HG03378 (cell line): ENCODE data around the gene ABCC10.
"Not testable (repeated sequence)": the region's sequence is repeated elsewhere in the genome, so short reads cannot be mapped to it uniquely, and the experiment has no call there.

ENCODE experiments used
- ATAC-seq: cut with Tn5 transposase; IDR thresholded peaks from one replicate; pipeline ENCODE4 v1.9.1; 2021; ENCODE audit warnings: mild to moderate bottlenecking, moderate library complexity; ENCODE audit not compliant: unreplicated experiment

The ABCC10 gene, protein sequence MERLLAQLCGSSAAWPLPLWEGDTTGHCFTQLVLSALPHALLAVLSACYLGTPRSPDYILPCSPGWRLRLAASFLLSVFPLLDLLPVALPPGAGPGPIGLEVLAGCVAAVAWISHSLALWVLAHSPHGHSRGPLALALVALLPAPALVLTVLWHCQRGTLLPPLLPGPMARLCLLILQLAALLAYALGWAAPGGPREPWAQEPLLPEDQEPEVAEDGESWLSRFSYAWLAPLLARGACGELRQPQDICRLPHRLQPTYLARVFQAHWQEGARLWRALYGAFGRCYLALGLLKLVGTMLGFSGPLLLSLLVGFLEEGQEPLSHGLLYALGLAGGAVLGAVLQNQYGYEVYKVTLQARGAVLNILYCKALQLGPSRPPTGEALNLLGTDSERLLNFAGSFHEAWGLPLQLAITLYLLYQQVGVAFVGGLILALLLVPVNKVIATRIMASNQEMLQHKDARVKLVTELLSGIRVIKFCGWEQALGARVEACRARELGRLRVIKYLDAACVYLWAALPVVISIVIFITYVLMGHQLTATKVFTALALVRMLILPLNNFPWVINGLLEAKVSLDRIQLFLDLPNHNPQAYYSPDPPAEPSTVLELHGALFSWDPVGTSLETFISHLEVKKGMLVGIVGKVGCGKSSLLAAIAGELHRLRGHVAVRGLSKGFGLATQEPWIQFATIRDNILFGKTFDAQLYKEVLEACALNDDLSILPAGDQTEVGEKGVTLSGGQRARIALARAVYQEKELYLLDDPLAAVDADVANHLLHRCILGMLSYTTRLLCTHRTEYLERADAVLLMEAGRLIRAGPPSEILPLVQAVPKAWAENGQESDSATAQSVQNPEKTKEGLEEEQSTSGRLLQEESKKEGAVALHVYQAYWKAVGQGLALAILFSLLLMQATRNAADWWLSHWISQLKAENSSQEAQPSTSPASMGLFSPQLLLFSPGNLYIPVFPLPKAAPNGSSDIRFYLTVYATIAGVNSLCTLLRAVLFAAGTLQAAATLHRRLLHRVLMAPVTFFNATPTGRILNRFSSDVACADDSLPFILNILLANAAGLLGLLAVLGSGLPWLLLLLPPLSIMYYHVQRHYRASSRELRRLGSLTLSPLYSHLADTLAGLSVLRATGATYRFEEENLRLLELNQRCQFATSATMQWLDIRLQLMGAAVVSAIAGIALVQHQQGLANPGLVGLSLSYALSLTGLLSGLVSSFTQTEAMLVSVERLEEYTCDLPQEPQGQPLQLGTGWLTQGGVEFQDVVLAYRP (N-terminal part only)

GRCh38 chr6:43427406-43428111, at the start of gene ABCC10:
Gene ABCC10 (plus strand): TSS chr6:43427541. CDS start chr6:43427979, 438 bp downstream.
- peak; percentile 89 for ATAC-seq

DNA sequence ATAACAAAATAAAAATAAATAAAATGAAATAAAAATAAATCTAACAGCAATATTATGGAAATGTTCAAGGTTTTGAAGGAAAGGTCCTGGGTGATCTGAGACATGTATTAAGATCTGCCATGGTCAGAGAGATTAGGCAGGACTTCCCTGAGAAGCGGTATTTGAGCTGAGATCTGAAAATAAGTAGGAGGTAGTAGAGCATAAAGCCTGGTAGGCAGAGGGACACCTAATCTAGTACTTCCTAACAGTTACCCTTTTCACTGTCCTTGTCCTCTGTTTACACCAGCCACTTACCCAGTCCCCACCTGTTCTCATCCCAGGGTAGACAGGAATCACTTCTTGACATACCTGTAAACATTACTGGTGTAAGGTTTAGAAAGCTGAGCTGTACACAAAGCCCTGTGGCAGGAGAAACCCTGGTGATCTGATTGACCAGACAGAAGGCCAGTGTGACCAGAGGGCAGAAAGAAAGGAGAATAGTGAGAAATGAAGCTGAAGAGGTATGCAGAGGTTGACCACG, 49.6 kb upstream of the ABCC10 start:
- ATAC-seq = no peak

DNA sequence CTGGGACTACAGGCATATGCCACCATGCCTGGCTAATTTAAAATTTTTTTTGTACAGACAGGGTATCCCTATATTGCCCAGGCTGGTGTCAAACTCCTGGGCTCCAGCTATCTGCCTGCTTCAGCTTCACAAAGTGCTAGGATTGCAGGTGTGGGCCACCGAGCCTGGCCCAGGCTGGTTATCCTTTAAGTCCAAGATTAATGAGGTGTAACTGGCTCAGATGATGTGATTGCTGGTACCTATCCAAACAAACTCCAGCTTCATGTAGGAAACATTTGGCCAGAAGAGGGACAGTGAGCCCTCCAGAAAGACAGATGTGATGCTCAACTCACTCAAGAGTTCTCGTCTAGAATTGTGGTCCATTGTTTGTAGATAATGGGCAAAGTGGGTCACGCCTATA, 48.7 kb upstream of the ABCC10 start:
- ATAC-seq = no peak

DNA sequence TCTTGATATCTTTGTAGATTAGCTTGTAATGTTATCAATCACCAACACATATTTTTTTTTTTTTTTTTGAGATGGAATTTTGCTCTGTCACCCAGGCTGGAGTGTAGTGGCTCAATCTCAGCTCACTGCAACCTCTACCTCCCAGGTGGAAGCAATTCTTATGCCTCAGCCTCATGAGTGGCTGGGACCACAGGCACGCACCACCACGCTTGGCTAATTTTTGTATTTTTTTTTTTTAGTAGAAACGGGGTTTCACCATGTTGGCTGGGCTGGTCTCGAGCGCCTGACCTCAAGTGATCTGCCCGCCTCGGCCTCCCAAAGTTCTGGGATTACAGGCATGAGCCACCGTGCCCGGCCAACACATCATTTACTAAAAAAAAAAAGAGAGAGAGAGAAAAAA, 46.5 kb upstream of the ABCC10 start:
- not testable (repeated sequence) for ATAC-seq

DNA sequence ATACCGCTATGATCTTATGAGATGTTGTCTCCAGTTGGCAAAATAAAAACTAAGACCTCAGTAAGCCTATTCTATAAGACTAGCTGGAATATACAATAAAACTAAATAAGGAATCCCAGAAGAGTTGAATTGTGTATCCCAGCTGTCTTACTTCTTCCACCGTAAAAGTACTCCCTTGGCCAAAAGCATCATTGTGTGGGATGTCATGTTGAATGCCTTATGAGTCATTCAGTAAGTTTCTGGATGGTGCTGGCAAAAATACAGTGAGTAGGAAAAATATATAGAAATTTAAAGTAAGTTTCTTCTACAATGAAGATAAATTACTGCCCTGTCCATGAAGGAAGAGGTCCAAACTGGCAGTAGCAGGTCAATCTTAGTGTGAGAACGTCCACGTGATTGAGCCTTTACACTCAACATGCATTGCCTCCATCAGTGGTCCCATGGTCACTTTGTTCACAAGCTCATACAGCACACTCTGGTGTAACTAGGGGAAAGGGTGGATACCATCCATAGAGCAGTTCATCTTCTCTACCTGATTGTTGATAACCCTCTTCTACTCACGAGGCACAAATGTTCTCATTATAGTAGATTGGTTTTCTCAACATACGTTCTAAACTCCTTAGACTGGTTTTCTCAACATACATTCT, 44.2 kb upstream of the ABCC10 start:
- ATAC-seq = no peak

GRCh38 chr6:43386492-43386891, 40.8 kb upstream of the ABCC10 start:
- ATAC-seq = no peak

- ATAC-seq = no peak
Observed at GRCh38 chr6:43389730-43390295, 37.5 kb upstream of the ABCC10 start.

DNA sequence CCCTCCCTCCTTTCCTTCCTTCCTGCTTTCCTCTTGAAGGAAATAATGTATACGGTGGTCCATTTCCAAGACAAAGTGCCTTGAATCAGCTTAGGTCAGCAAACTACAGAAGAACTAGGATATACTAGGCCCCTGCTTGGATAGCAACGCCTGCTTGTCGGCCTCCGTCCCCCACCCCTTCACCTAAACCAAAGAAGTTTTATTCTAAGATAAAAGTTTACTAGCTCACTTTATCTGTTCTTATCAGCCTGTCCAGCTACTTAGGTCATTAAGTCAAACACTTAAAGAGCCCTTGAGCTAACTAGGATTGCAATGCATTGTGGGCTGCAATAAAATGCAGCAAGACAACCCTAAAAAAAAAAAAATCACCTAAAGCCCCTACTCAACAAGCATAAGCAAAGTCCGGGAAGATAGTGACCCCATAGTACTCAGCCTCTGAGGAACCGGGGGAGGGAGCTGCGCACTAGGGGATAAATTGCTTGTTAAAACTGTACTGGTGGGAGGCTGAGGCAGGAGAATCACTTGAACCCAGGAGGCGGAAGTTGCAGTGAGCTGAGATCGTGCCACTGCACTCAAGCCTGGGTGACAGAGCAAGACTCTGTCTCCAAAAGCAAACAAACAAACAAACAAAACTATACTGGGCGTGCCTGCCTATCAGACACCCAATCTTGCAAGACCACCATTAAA, 36.4 kb upstream of the ABCC10 start:
- not testable (repeated sequence) for ATAC-seq

GRCh38 chr6:43391440-43392031, 35.8 kb upstream of the ABCC10 start:
- no peak for ATAC-seq

DNA sequence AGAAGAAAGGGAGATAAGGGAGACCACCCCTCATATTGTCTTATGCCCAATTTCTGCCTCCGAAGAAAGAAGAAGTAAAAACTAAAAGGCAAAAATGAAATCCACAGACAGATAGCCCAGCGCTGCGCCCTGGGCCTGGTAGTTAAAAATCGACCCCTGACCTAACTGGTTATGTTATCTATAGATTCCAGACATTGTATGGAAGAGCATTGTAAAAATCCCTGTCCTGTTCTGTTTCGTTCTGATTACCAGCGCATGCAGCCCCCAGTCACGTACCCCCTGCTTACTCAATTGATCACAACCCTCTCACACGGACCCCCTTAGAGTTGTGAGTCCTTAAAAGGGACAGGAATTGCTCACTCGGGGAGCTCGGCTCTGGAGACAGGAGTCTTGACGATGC, 34.2 kb upstream of the ABCC10 start:
- not testable (repeated sequence) for ATAC-seq

GRCh38 chr6:43393602-43394001, 33.7 kb upstream of the ABCC10 start:
- ATAC-seq = no peak

- no peak for ATAC-seq
Observed at GRCh38 chr6:43394982-43395381, 32.4 kb upstream of the ABCC10 start.

- ATAC-seq = no peak
Observed at GRCh38 chr6:43395776-43396175, 31.6 kb upstream of the ABCC10 start.

GRCh38 chr6:43396408-43397149, 30.8 kb upstream of the ABCC10 start:
- ATAC-seq = no peak

- ATAC-seq = no peak
Observed at GRCh38 chr6:43399932-43400487, 27.3 kb upstream of the ABCC10 start.

DNA sequence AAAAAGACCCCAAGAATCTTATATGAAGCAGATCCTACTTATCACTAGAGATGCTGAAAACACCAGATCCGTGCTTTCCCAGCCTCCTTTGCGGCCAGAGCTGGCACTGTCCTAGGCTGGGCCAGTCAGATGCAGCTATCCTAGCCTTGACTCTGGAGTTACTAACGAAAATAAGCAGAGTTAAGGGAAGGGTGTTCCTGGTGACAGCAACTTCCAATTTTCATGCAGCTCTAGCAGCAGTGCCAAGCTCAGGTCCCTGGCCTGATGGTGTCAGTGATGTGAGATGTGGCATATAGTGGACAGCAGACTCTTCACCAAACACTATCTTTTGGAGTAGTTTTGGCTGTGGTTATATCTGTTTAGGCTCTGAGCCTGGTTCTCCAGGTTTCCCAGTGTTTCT, 25.6 kb upstream of the ABCC10 start:
- ATAC-seq = no peak

DNA sequence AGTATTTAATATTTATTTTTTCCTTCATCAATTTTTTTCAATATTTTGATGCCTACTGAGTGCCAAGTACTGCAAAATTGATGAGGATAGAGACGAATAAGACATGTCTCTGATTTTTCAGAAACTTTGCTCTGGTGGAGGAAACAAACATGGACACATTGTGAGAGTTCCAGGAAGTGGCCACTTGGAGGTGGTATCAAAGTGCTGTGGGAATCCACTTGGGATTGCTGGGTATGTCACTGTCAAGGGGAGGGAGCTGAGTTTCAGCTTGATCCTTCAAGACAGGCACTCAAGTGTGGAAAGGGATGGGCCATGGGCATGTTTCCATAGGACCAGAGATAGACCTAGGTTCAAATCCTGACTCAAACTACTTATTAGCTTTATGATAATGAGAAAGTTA, 24.5 kb upstream of the ABCC10 start:
- no peak for ATAC-seq
